H1 (cell line): Measurements from ENCODE around the gene SEC23IP. TPM values are rescaled to one million over a fixed set of nuclear protein-coding genes. Genes with fewer than 3 reads are reported as not detected.

ENCODE experiments used
- ASH2L ChIP-seq: fragments of 200-600, 300-600 bp; sonication (generic); IDR thresholded peaks from one replicate; pipeline ENCODE4 v1.7.1; 2017; ENCODE audit warnings: low read length
- ATF2 ChIP-seq: IDR thresholded peaks from 2 replicates; pipeline ENCODE4 v1.6.1; 2012; ENCODE audit warnings: low read length, inconsistent platforms
- E2F6 ChIP-seq: IDR thresholded peaks from 2 replicates; pipeline ENCODE4 v1.6.1; 2012; ENCODE audit warnings: inconsistent platforms
- EGR1 ChIP-seq: IDR thresholded peaks from 2 replicates; pipeline ENCODE4 v1.6.1; 2011; ENCODE audit warnings: low read depth, low read length, borderline replicate concordance
- EP300 ChIP-seq, 2 experiments: IDR thresholded peaks; 1 replicate in 1 of 2; 2 replicates in 1 of 2; pipeline ENCODE4 v1.6.1; 2011 to 2012; ENCODE audit warnings: low read depth in 2 of 2, low read length in 2 of 2, mild to moderate bottlenecking in 2 of 2, borderline replicate concordance in 1 of 2, inconsistent platforms in 1 of 2, moderate library complexity in 1 of 2
- GABPA ChIP-seq: IDR thresholded peaks from 2 replicates; pipeline ENCODE4 v1.6.1; 2011; ENCODE audit warnings: mild to moderate bottlenecking, low read length, moderate library complexity, borderline replicate concordance; ENCODE audit not compliant: insufficient read depth
- GTF2F1 ChIP-seq: IDR thresholded peaks from 2 replicates; pipeline ENCODE4 v1.6.1; 2012; ENCODE audit warnings: low read depth, low read length, improper control_type of control experiment, borderline replicate concordance
- KDM5A ChIP-seq: fragments of 200-600 bp; IDR thresholded peaks from 2 replicates; pipeline ENCODE4 v1.7.1; 2012; ENCODE audit warnings: mild to moderate bottlenecking, low read length, inconsistent platforms, mixed read lengths
- NRF1 ChIP-seq: IDR thresholded peaks from 2 replicates; pipeline ENCODE4 v1.6.1; 2011; ENCODE audit warnings: mild to moderate bottlenecking, low read depth, low read length, improper control_type of control experiment
- PHF8 ChIP-seq: fragments of 200-600 bp; sonication (generic); conservative IDR thresholded peaks from 2 replicates; pipeline ENCODE4 v1.7.1; 2012; ENCODE audit warnings: low read depth, mild to moderate bottlenecking, inconsistent platforms, low read length, moderate library complexity
- POLR2AphosphoS5 ChIP-seq: IDR thresholded peaks from 2 replicates; pipeline ENCODE4 v1.6.1; 2011; ENCODE audit warnings: low read depth, low read length
- RAD21 ChIP-seq, 2 experiments: IDR thresholded peaks in 1 of 2; conservative IDR thresholded peaks in 1 of 2; 2 replicates each; pipeline ENCODE4 v1.6.1; 2011; ENCODE audit warnings: low read depth in 2 of 2, low read length in 2 of 2, improper control_type of control experiment in 1 of 2, inconsistent platforms in 1 of 2, mild to moderate bottlenecking in 1 of 2, moderate library complexity in 1 of 2
- RBBP5 ChIP-seq: IDR thresholded peaks from 2 replicates; pipeline ENCODE4 v1.7.1; 2012; ENCODE audit warnings: low read depth, mild to moderate bottlenecking, inconsistent platforms, low read length, moderate library complexity, borderline replicate concordance
- SIN3A ChIP-seq, 2 experiments: IDR thresholded peaks in 1 of 2; conservative IDR thresholded peaks in 1 of 2; 2 replicates each; pipeline ENCODE4 v1.6.1; 2011 to 2012; ENCODE audit warnings: low read length in 2 of 2, improper control_type of control experiment in 1 of 2, low read depth in 1 of 2, mild to moderate bottlenecking in 1 of 2
- SP4 ChIP-seq: IDR thresholded peaks from 2 replicates; pipeline ENCODE4 v1.6.1; 2012; ENCODE audit warnings: low read length, inconsistent platforms
- TBP ChIP-seq: IDR thresholded peaks from 2 replicates; pipeline ENCODE4 v1.6.1; 2011; ENCODE audit warnings: low read depth, low read length, improper control_type of control experiment
- USF2 ChIP-seq: IDR thresholded peaks from 2 replicates; pipeline ENCODE4 v1.6.1; 2011; ENCODE audit warnings: low read length, improper control_type of control experiment
- polyA plus RNA-seq, 7 experiments: library from polyadenylated mRNA; depleted of rRNA in 3 of 7; stranded (reverse) in 5 of 7; unstranded in 2 of 7; fragments of >200 nt in 5 of 7; fragments of 200-250 nt in 2 of 7; gene quantifications; 1 replicate in 5 of 7; 2 replicates in 1 of 7; 4 replicates in 1 of 7; pipeline versions ENCODE4 v1.2.1 to v1.2.3, GENCODE V29; 2011 to 2013; ENCODE audit warnings: missing spikeins in 2 of 7, mixed read lengths in 2 of 7
- total RNA-seq: library from RNA; stranded (reverse); fragmentation: NEBNext Ultra II Directional; extraction: Animal tissue kit (Norgen Biotek cat#: 25700); gene quantifications from 2 replicates; pipeline ENCODE4 v1.2.1, GENCODE V29; 2021

The SEC23IP gene
- total and polyA plus RNA-seq, 2 of the 8 experiments (the other 6 are each of a cell fraction or from before 2014, with no cell fraction given): 29.0 to 105 TPM

- TF ChIP-seq ATF2 (no peak; the same call in 1 of the 2 replicates), TBP (peak; percentile 80), GTF2F1 (0 out of 2 replicates have a peak, but pooled peaks have one; percentile 54), USF2 (peak; percentile 93), EGR1 (peak; percentile 20; the same call in 1 of the 2 replicates), PHF8 (peak; percentile 90), RBBP5 (peak; percentile 72; the same call in 1 of the 2 replicates), RAD21 (IDR thresholded peaks at IDR 0.05 in 1 of 2, conservative IDR thresholded peaks at IDR 0.05 in 1 of 2; ENCODE audit: low read depth in 2 of 2, low read length in 2 of 2) (no peak), KDM5A (peak; percentile 54; the same call in 1 of the 2 replicates), SIN3A (conservative IDR thresholded peaks at IDR 0.05 in 1 of 2, IDR thresholded peaks at IDR 0.05 in 1 of 2; ENCODE audit: low read depth in 1 of 2, low read length in 2 of 2) (peak in 1 of 2 experiments; percentile 87; a peak in 2 of 4 replicates), NRF1 (peak; percentile 76), GABPA (peak; percentile 95), POLR2AphosphoS5 (peak; percentile 75; the same call in 1 of the 2 replicates), ASH2L (peak; percentile 87), EP300 (IDR thresholded peaks at IDR 0.05; ENCODE audit: borderline replicate concordance in 1 of 2, low read depth in 2 of 2, low read length in 2 of 2) (peak in 1 of 2 experiments; percentile 82; a peak in 1 of 3 replicates), SP4 (0 out of 2 replicates have a peak, but pooled peaks have one; percentile 80), E2F6 (peak; percentile 93)
These were observed at the start of gene SEC23IP (continued) for GRCh38 chr10:119892188-119893065.
